HUES64 (cell line): ENCODE results near the gene FOXP3.

Source experiments
- H3K27ac ChIP-seq: 2 replicates; pipeline ENCODE4 v1.7.0; 2013; ENCODE audit warnings: low read depth, low read length, inconsistent platforms
- H3K27me3 ChIP-seq: 2 replicates; pipeline ENCODE4 v1.6.1; 2013; ENCODE audit warnings: mild to moderate bottlenecking, low read length; ENCODE audit not compliant: insufficient read depth
- H3K36me3 ChIP-seq: 2 replicates; pipeline ENCODE4 v1.6.1; 2013; ENCODE audit warnings: mild to moderate bottlenecking, low read length; ENCODE audit not compliant: insufficient read depth
- H3K4me1 ChIP-seq: 2 replicates; pipeline ENCODE4 v1.6.1; 2013; ENCODE audit warnings: mild to moderate bottlenecking, low read length, moderate library complexity; ENCODE audit not compliant: insufficient read depth
- H3K4me3 ChIP-seq: 2 replicates; pipeline ENCODE4 v1.5.1; 2013; ENCODE audit warnings: mild to moderate bottlenecking, low read length, moderate library complexity
- H3K9ac ChIP-seq: 2 replicates; pipeline ENCODE4 v1.6.1; 2013; ENCODE audit warnings: mild to moderate bottlenecking, low read depth, low read length
- H3K9me3 ChIP-seq: 2 replicates; pipeline ENCODE4 v1.6.1; 2013; ENCODE audit warnings: low read depth, low read length; ENCODE audit not compliant: insufficient read depth
- WGBS: fragments of 150-250, 120-280 bp; methylation state at CpG from one replicate; pipeline ENCODE4 v1.1.7; 2013; ENCODE audit warnings: missing lambda C conversion rate; 5-methylcytosine and 5-hydroxymethylcytosine counted together

The FOXP3 gene

GRCh38 chrX:49212861-49213260 lies 51.6 kb downstream of the FOXP3 start:
- no peak overlapping the region for H3K4me3 ChIP-seq
- no peaks in the 10 kb centered on the region for H3K36me3 ChIP-seq
- H3K9ac ChIP-seq = no peak overlapping the region
- no peaks in the 10 kb centered on the region for H3K27me3 ChIP-seq
- no peaks in the 10 kb centered on the region for H3K4me1 ChIP-seq
- H3K9me3 ChIP-seq = no peaks in the 10 kb centered on the region
- WGBS = 81% methylated on average over 1 of the region's 1 CpG
- no peak overlapping the region for H3K27ac ChIP-seq

DNA sequence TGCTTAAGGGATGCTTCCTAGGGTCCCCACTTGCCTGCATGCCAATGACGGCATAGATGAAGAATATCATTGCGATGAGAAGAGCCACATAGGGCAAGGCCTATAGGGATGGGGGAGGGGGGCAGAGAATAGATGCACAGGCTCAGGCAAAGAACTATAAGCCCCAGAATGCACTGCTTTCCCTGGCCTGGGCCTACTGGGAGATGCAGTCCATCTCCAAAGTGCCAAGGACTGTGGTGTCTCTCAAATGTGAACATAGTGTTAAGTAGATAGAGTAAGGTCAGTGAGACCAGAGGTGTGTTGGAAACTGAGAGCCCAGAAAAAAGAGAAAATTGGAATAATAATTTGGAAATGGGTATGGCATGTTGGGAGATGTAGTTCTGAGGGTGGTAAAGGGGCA lies 52.3 kb downstream of the FOXP3 start:
- Histone ChIP-seq H3K27me3 (no peaks in the 10 kb centered on the region), H3K4me3 (no peak overlapping the region), H3K36me3 (no peaks in the 10 kb centered on the region), H3K9me3 (no peaks in the 10 kb centered on the region), H3K9ac (no peak overlapping the region), H3K4me1 (no peaks in the 10 kb centered on the region), H3K27ac (no peak overlapping the region)
- WGBS = 93% methylated on average over 2 of the region's 2 CpGs

GRCh38 chrX:49211074-49211473 lies 53.4 kb downstream of the FOXP3 start:
- Histone ChIP-seq H3K27me3 (no peaks in the 10 kb centered on the region), H3K9ac (no peak overlapping the region), H3K4me3 (no peak overlapping the region), H3K9me3 (no peaks in the 10 kb centered on the region), H3K4me1 (no peaks in the 10 kb centered on the region), H3K36me3 (no peaks in the 10 kb centered on the region), H3K27ac (no peak overlapping the region)
- WGBS = 95% methylated on average over 7 of the region's 9 CpGs

GRCh38 chrX:49210406-49210805 lies 54.1 kb downstream of the FOXP3 start:
- Histone ChIP-seq H3K27me3 (no peaks in the 10 kb centered on the region), H3K9me3 (no peaks in the 10 kb centered on the region), H3K4me1 (no peaks in the 10 kb centered on the region), H3K9ac (no peak overlapping the region), H3K36me3 (no peaks in the 10 kb centered on the region), H3K4me3 (no peak overlapping the region), H3K27ac (no peak overlapping the region)
- 94% methylated on average over 6 of the region's 8 CpGs for WGBS

DNA sequence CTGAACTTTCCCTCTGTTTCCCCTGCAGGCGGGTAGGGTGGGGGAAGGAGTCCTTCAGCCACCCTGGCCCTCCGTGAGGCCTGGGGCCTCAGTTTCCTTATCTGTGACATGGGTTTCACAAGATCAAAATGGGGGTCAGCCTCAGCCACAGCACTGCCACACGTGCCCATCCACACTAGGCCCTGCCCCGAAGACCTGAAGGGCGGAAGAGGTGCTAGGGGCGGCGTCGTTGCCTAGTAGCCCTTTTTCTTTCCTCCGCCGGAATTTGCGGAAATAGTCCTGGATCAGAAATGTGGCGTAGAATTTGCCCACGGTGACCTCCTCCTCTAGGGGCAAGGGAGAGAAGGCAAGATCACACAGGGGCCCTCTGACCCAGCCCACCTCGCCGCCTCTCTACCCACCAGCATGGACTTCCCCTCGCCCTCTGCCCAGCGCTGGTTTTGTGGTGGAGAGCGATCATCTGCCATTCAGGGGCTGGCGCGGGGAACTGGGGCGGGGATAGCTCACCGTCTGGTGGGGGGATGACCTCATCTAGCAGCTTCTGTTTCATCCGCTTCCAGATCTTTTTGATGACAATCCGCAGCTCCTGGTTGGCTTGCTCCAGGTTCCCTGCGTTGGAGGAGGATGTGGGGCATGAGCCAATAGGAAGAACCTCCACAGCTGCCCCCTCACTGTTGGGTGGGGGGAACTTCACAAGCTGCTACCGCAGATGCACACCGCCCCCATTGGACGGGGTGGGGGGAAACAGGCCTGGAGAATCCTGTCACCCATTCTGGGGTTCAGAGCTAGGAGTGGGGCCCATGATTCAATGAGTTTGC lies 54.9 kb downstream of the FOXP3 start:
- Histone ChIP-seq H3K36me3 (no peaks in the 10 kb centered on the region), H3K9ac (no peak overlapping the region), H3K9me3 (no peaks in the 10 kb centered on the region), H3K27ac (no peak overlapping the region), H3K27me3 (no peaks in the 10 kb centered on the region), H3K4me3 (peak overlapping the region; percentile 31), H3K4me1 (no peaks in the 10 kb centered on the region)
- WGBS = 70% methylated on average over 25 of the region's 28 CpGs

GRCh38 chrX:49208399-49208798 lies 56.1 kb downstream of the FOXP3 start:
- no peaks in the 10 kb centered on the region for H3K9me3 ChIP-seq
- H3K27me3 ChIP-seq = no peaks in the 10 kb centered on the region
- no peak overlapping the region for H3K9ac ChIP-seq
- no peak overlapping the region for H3K27ac ChIP-seq
- no peaks in the 10 kb centered on the region for H3K4me1 ChIP-seq
- H3K4me3 ChIP-seq = no peak overlapping the region
- no peaks in the 10 kb centered on the region for H3K36me3 ChIP-seq
- WGBS = 88% methylated on average over 5 of the region's 5 CpGs

GRCh38 chrX:49206543-49206942 lies 58.0 kb downstream of the FOXP3 start:
- H3K36me3 ChIP-seq = no peaks in the 10 kb centered on the region
- no peaks in the 10 kb centered on the region for H3K9me3 ChIP-seq
- H3K4me1 ChIP-seq = no peaks in the 10 kb centered on the region
- no peak overlapping the region for H3K9ac ChIP-seq
- no peaks in the 10 kb centered on the region for H3K27me3 ChIP-seq
- no peak overlapping the region for H3K4me3 ChIP-seq
- H3K27ac ChIP-seq = no peak overlapping the region
- 94% methylated on average over 8 of the region's 8 CpGs for WGBS

GRCh38 chrX:49205443-49205842 lies 59.1 kb downstream of the FOXP3 start:
- H3K36me3 ChIP-seq = no peaks in the 10 kb centered on the region
- no peaks in the 10 kb centered on the region for H3K9me3 ChIP-seq
- no peak overlapping the region for H3K9ac ChIP-seq
- no peaks in the 10 kb centered on the region for H3K27me3 ChIP-seq
- H3K27ac ChIP-seq = no peak overlapping the region
- H3K4me3 ChIP-seq = no peak overlapping the region
- WGBS = 91% methylated on average over 12 of the region's 13 CpGs
- H3K4me1 ChIP-seq = no peaks in the 10 kb centered on the region

GRCh38 chrX:49204709-49205108 lies 59.8 kb downstream of the FOXP3 start:
- no peaks in the 10 kb centered on the region for H3K4me1 ChIP-seq
- H3K36me3 ChIP-seq = no peaks in the 10 kb centered on the region
- H3K27ac ChIP-seq = no peak overlapping the region
- no peaks in the 10 kb centered on the region for H3K9me3 ChIP-seq
- 83% methylated on average over 2 of the region's 4 CpGs for WGBS
- no peak overlapping the region for H3K4me3 ChIP-seq
- no peaks in the 10 kb centered on the region for H3K27me3 ChIP-seq
- H3K9ac ChIP-seq = no peak overlapping the region

DNA sequence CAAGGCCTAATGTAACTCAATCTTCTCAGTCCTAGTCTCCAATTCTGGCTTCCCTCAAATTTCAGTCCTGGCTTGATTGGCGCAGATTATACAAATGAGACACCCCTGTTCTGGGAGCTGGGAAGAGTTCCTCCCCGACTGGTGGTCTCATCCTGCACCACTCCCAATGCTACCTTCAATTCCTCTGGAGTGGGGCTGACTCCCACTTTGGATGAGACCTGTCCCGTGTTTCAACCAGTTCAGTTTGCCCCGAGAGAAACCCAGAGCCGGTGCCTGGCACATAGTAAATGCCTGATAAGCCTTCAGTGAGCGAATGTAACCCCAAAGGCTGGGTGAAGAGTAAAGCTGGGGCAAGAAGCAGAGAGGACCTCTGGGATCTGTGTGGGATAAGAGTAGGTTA lies 60.5 kb downstream of the FOXP3 start:
- 94% methylated on average over 6 of the region's 6 CpGs for WGBS
- no peaks in the 10 kb centered on the region for H3K9me3 ChIP-seq
- no peak overlapping the region for H3K4me3 ChIP-seq
- H3K27me3 ChIP-seq = 0 out of 2 replicates have a peak, but pooled peaks cover 6% of the 10 kb centered on the region
- no peak overlapping the region for H3K9ac ChIP-seq
- no peaks in the 10 kb centered on the region for H3K36me3 ChIP-seq
- no peak overlapping the region for H3K27ac ChIP-seq
- H3K4me1 ChIP-seq = no peaks in the 10 kb centered on the region

GRCh38 chrX:49203536-49203935 lies 61.0 kb downstream of the FOXP3 start:
- Histone ChIP-seq H3K27ac (no peak overlapping the region), H3K36me3 (no peaks in the 10 kb centered on the region), H3K4me3 (no peak overlapping the region), H3K4me1 (no peaks in the 10 kb centered on the region), H3K27me3 (peaks cover 8% of the 10 kb centered on the region; the same call in 1 of the 2 replicates), H3K9me3 (no peaks in the 10 kb centered on the region), H3K9ac (no peak overlapping the region)
- WGBS = 75% methylated on average over 3 of the region's 3 CpGs

DNA sequence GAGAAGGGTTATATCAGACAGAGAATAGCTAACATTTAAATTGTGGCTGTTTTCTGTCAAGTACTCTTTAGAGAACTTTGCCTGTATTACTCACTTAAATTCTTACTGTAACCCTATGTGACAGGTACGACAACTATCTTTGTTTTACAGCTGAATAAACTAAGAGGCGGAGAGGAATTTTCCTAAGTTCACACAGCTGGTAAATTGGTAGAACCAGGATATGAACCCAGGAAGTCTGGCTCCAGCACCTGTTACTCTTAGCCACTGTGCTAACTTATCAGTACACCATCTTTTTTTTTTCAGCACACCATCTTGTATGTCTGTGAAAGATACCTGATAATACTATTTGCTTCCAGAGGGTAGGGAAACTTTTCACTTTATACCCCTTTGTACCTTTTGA lies 62.5 kb downstream of the FOXP3 start:
- no peaks in the 10 kb centered on the region for H3K36me3 ChIP-seq
- H3K27ac ChIP-seq = no peak overlapping the region
- no peak overlapping the region for H3K9ac ChIP-seq
- H3K9me3 ChIP-seq = no peaks in the 10 kb centered on the region
- no peak overlapping the region for H3K4me3 ChIP-seq
- no peaks in the 10 kb centered on the region for H3K4me1 ChIP-seq
- 95% methylated on average over 2 of the region's 2 CpGs for WGBS
- H3K27me3 ChIP-seq = peaks cover 8% of the 10 kb centered on the region; the same call in 1 of the 2 replicates
